Right kidney (tissue), 1 donor: ENCODE data around the gene DPEP2.
"Not testable (repeated sequence)": the region's sequence is repeated elsewhere in the genome, so short reads cannot be mapped to it uniquely, and the experiment has no call there.

Experiments
- DNase-seq: peaks from one replicate; pipeline ENCODE4 v3.0.0-alpha.2; 2016

Gene DPEP2

GRCh38 chr16:67953641-67954375, 45.5 kb downstream of the DPEP2 start:
- no peak for DNase-seq

- DNase-seq = no peak
These were observed 47.8 kb downstream of the DPEP2 start for GRCh38 chr16:67951485-67951884.

- no peak for DNase-seq
These were observed 48.9 kb downstream of the DPEP2 start for GRCh38 chr16:67950335-67950843.

- no peak for DNase-seq
These were observed 49.6 kb downstream of the DPEP2 start for GRCh38 chr16:67949645-67950044.

- DNase-seq = no peak
These were observed 51.3 kb downstream of the DPEP2 start for GRCh38 chr16:67948015-67948414.

- DNase-seq = no peak
These were observed 52.2 kb downstream of the DPEP2 start for GRCh38 chr16:67946966-67947558.

GRCh38 chr16:67946128-67946569, 53.1 kb downstream of the DPEP2 start:
- no peak for DNase-seq

GRCh38 chr16:67945392-67945933, 53.8 kb downstream of the DPEP2 start:
- DNase-seq = no peak

- no peak for DNase-seq
These were observed 54.4 kb downstream of the DPEP2 start for GRCh38 chr16:67944690-67945391.

- DNase-seq = no peak
These were observed 55.4 kb downstream of the DPEP2 start, which contains the start of gene LCAT for GRCh38 chr16:67943619-67944504. TSS of gene LCAT (minus strand) at chr16:67944120. CDS start at chr16:67944101, 19 bp downstream.

- no peak for DNase-seq
These were observed 56.0 kb downstream of the DPEP2 start for GRCh38 chr16:67943256-67943618.

- no peak for DNase-seq
These were observed 56.6 kb downstream of the DPEP2 start for GRCh38 chr16:67942510-67943255.

GRCh38 chr16:67942200-67942509, 57.1 kb downstream of the DPEP2 start:
- peak; percentile 39 for DNase-seq

- DNase-seq = no peak
These were observed 57.6 kb downstream of the DPEP2 start for GRCh38 chr16:67941469-67942199.

- DNase-seq = no peak
These were observed 58.7 kb downstream of the DPEP2 start for GRCh38 chr16:67940446-67941089.

- no peak for DNase-seq
These were observed 59.5 kb downstream of the DPEP2 start for GRCh38 chr16:67939507-67940445.

- not testable (repeated sequence) for DNase-seq
These were observed 61.6 kb downstream of the DPEP2 start for GRCh38 chr16:67937713-67938112.
